Natural killer cell treated with Interleukin-12 subunit alpha and Interleukin-12 subunit beta and Interleukin-15 and Interleukin-18, amount 100 ng/mL, for 72 hours (primary cell): ENCODE measurements around the gene UBN2. TPM values are rescaled to one million over a fixed set of nuclear protein-coding genes. Genes with fewer than 3 reads are reported as not detected.
"Not testable (repeated sequence)": the region's sequence is repeated elsewhere in the genome, so short reads cannot be mapped to it uniquely, and the experiment has no call there.

ENCODE experiments used
- ATAC-seq, 2 donors: fragments of 150-1000 bp; cut with Tn5 transposase in 1 of 2; sonication (Bioruptor Pico), chemical (Tn5 transposase) in 1 of 2; 2 replicates each; pipeline ENCODE4 v1.10.0; 2021
- DNase-seq: peaks from one replicate; pipeline ENCODE4 v3.0.0; 2022; ENCODE audit warnings: low spot score
- H3K27ac Mint-ChIP-seq, 2 donors: 1 replicate in 1 of 2; 2 replicates in 1 of 2; pipeline ENCODE4 v1.8.0; 2022; ENCODE audit warnings: mixed read lengths in 2 of 2, mild to moderate bottlenecking in 1 of 2, moderate library complexity in 1 of 2
- H3K27me3 Mint-ChIP-seq, 2 donors: 1 replicate in 1 of 2; 2 replicates in 1 of 2; pipeline ENCODE4 v1.8.0; 2022; ENCODE audit warnings: mixed read lengths in 2 of 2
- H3K36me3 Mint-ChIP-seq: one replicate; pipeline ENCODE4 v1.8.0; 2022; ENCODE audit warnings: mixed read lengths
- H3K4me1 Mint-ChIP-seq, 2 donors: 1 replicate in 1 of 2; 2 replicates in 1 of 2; pipeline ENCODE4 v1.8.0; 2022; ENCODE audit warnings: low read depth in 2 of 2, mixed read lengths in 2 of 2, mild to moderate bottlenecking in 1 of 2
- H3K4me3 Mint-ChIP-seq: one replicate; pipeline ENCODE4 v1.8.0; 2022; ENCODE audit warnings: mixed read lengths
- H3K9me3 Mint-ChIP-seq: 2 replicates; pipeline ENCODE4 v1.8.0; 2022; ENCODE audit warnings: mixed read lengths
- total RNA-seq, 2 donors: library from RNA; stranded (reverse); gene quantifications; one replicate each; pipeline ENCODE4 v1.2.3, GENCODE V29; 2022

Gene UBN2
- total RNA-seq, 2 donors from 2014 or later: 14.7 to 17.9 TPM

DNA sequence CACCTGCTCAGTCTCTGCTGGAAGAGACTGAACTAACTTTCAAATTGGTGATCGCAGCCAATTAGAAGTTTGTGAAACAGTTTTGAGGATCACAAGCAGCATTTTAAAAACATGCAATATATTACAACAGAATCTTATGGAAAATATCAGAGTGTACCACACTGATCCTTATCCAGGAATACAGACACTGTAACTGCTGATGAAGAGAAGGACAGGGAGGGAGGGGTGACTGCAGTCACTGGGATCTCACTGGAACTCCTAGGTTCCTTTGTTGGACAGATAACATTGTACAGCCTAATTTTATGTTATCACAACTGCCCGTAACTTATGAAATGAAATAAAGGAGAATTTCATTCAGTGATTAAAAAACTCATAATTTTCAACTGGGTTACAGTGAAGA, 6.8 kb upstream of the UBN2 start:
- ATAC-seq (no peak), DNase-seq (no peak)
- Mint-ChIP-seq H3K36me3 (no peaks in the 10 kb centered on the region), H3K9me3 (no peaks in the 10 kb centered on the region), H3K4me3 (no peak overlapping the region), H3K27me3 (peaks cover 8 to 29% of the 10 kb centered on the region in 2 donors), H3K27ac (no peak overlapping the region), H3K4me1 (no peaks in the 10 kb centered on the region)

DNA sequence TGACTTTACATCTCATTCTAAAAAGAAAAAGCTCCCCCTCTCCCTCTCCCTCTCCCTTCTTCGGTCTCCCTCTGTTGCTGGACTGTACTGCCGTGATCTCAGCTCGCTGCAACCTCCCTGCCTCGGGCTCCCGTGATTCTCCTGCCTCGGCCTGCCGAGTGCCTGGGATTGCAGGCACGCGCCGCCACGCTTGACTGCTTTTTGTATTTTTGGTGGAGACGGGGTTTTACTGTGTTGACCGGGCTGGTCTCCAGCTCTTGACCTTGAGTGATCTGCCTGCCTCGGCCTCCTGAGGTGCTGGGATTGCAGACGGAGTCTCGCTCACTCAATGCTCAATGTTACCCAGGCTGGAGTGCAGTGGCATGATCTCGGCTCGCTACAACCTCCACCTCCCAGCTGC, 6.2 kb upstream of the UBN2 start:
- not testable (repeated sequence) for H3K4me1 Mint-ChIP-seq, H3K36me3 Mint-ChIP-seq, H3K9me3 Mint-ChIP-seq, DNase-seq, H3K27ac Mint-ChIP-seq, H3K4me3 Mint-ChIP-seq, ATAC-seq
- peaks cover 6 to 29% of the 10 kb centered on the region in 2 donors for H3K27me3 Mint-ChIP-seq

DNA sequence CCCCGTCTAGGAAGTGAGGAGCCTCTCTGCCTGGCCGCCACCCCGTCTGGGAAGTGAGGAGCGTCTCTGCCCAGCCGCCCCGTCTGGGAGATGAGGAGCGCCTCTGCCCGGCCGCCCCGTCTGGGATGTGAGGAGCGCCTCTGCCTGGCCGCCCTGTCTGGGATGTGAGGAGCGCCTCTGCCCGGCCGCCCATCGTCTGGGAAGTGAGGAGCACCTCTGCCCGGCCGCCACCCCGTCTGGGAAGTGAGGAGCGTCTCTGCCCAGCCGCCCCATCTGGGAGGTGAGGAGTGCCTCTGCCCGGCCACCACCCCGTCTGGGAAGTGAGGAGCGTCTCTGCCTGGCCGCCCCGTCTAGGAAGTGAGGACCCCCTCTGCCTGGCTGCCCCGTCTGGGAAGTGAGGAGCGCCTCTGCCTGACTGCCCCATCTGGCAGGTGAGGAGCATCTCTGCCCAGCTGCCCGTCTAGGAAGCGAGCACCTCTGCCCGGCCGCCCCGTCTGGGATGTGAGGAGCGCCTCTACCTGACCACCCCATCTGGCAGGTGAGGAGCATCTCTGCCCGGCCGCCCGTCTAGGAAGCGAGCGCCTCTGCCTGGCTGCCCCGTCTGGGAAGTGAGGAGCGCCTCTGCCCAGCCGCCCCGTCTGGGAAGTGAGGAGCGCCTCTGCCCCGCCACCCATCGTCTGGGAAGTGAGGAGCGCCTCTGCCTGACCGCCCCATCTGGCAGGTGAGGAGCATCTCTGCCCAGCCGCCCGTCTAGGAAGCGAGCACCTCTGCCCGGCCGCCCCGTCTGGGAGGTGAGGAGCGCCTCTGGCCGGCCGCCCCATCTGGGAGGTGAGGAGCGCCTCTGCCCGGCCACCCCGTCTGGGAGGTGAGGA, 5.5 kb upstream of the UBN2 start:
- not testable (repeated sequence) for DNase-seq, H3K4me1 Mint-ChIP-seq, H3K9me3 Mint-ChIP-seq, H3K27ac Mint-ChIP-seq, H3K36me3 Mint-ChIP-seq, H3K4me3 Mint-ChIP-seq, ATAC-seq
- peaks cover 8 to 30% of the 10 kb centered on the region in 2 donors for H3K27me3 Mint-ChIP-seq

DNA sequence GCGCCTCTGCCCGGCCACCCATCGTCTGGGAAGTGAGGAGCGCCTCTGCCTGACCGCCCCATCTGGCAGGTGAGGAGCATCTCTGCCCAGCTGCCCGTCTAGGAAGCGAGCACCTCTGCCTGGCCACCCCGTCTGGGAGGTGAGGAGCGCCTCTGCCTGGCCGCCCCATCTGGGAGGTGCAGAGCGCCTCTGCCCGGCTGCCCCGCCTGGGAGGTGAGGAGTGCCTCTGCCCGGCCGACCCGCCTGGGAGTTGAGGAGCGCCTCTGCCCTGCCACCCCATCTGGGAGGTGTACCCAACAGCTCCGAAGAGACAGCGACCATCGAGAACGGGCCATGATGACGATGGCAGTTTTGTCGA, 4.9 kb upstream of the UBN2 start:
- H3K27ac Mint-ChIP-seq, DNase-seq, H3K4me1 Mint-ChIP-seq, ATAC-seq, H3K9me3 Mint-ChIP-seq, H3K4me3 Mint-ChIP-seq, H3K36me3 Mint-ChIP-seq: not testable (repeated sequence)
- H3K27me3 Mint-ChIP-seq: peaks cover 8 to 30% of the 10 kb centered on the region in 2 donors

DNA sequence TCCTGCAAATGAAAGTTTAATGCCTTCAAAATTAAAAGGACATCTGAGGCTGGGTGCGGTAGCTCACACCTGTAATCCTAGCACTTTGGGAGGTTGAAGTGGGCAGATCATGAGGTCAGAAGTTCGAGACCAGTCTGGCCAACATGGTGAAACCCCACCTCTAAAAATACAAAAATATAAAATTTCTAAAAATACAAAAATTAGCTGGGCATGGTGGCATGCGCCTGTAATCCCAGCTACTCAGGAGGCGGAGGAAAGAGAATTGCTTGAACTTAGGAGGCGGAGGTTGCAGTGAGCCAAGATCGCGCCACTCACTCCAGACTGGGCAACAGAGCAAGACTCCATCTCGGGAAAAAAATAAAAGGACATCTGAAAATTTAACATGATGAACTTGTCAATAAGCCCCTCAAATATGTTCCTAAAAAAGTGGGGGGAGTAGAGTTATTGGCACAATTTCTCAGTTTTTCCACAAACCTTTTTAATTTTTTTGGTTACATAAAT, 4.0 kb upstream of the UBN2 start:
- peaks cover 11 to 12% of the 10 kb centered on the region in 2 donors for H3K4me1 Mint-ChIP-seq
- H3K36me3 Mint-ChIP-seq, H3K9me3 Mint-ChIP-seq, H3K27ac Mint-ChIP-seq, DNase-seq, H3K4me3 Mint-ChIP-seq, ATAC-seq: not testable (repeated sequence)
- peaks cover 8 to 30% of the 10 kb centered on the region in 2 donors for H3K27me3 Mint-ChIP-seq

DNA sequence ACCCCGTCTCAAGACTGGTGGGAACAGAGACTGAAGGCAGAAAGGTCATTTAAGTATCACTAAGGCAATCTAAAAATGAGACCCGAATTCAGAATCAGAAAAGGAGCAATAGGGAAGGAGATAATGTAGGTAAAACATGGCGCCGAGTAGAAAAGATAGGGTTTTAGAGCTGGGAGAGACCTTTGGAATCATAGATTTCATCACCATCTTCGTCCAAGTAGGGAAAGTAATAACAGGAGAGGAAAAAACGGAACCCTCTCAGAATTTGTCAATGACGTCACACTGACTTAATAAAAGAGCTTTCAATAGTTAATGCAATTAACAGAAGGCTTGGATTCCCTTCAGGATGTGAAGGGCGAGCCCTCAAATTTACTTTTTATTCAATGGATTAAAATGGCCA, 1.0 kb upstream of the UBN2 start:
- Mint-ChIP-seq H3K4me3 (peak overlapping the region; percentile 100), H3K27ac (peak overlapping the region; percentile 96 to 97), H3K36me3 (peaks cover 4% of the 10 kb centered on the region), H3K27me3 (peaks cover 2 to 18% of the 10 kb centered on the region in 2 donors), H3K9me3 (no peaks in the 10 kb centered on the region), H3K4me1 (peaks cover 19 to 22% of the 10 kb centered on the region in 2 donors)
- ATAC-seq (no peak), DNase-seq (no peak)

DNA sequence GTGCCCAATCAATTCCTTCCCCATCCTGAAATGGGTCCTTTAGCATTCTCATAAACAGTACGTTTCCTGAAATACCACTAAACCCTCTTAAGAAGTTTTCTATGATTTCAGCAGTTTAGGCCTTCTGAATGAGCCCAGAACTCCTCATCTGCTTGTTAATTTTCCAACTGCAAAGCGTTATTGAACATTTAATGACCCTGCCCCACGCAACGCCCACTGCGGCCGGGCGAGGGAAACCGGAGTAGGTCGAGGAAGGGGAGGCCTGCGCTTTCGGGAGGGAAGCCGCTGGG, 608 bp upstream of the UBN2 start:
- peak overlapping the region; percentile 96 to 97 for H3K27ac Mint-ChIP-seq

DNA sequence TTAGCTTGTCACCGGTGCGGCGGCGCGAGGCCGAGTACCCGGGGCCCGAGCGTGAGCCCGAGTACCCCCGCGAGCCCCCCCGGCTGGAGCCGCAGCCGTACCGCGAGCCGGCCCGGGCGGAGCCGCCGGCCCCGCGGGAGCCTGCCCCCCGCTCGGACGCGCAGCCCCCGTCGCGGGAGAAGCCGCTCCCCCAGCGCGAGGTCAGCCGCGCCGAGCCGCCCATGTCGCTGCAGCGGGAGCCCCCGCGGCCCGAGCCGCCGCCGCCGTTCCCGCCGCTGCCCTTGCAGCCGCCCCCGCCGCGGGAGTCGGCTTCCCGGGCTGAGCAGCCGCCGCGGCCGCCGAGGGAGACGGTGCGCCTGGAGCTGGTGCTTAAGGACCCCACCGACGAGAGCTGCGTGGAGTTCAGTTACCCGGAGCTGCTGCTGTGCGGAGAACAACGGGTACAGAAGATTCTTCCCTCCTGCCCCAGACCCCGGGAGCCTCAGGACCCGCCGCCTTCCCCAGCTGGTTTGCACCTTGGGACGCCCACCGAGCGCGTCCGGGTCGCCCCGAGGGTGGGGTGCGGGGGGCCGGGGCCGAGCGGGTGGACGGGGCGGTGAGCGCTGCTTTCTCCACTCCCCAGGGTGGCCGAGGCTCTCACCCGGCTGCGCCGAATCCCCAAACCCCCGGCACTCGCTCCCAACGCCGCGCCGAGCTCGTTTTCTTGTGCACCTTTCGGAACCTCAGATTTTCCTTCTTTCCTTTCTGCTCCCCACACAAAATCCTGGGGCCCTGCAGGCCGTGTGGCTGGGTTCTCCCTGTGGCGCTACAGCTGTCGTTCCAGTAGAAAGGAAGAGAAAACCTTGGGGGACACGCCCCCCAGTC, 708 bp downstream of the UBN2 start:
- peaks cover 4% of the 10 kb centered on the region for H3K36me3 Mint-ChIP-seq
- no peaks in the 10 kb centered on the region for H3K9me3 Mint-ChIP-seq
- no peak for DNase-seq

More for the DNA sequence above, 608 bp upstream of the UBN2 start:
- Mint-ChIP-seq H3K9me3 (no peaks in the 10 kb centered on the region), H3K27me3 (peaks cover 2 to 18% of the 10 kb centered on the region in 2 donors), H3K4me3 (peak overlapping the region; percentile 100), H3K4me1 (peaks cover 19 to 22% of the 10 kb centered on the region in 2 donors), H3K36me3 (peaks cover 4% of the 10 kb centered on the region)
- DNase-seq (no peak), ATAC-seq (no peak)

DNA sequence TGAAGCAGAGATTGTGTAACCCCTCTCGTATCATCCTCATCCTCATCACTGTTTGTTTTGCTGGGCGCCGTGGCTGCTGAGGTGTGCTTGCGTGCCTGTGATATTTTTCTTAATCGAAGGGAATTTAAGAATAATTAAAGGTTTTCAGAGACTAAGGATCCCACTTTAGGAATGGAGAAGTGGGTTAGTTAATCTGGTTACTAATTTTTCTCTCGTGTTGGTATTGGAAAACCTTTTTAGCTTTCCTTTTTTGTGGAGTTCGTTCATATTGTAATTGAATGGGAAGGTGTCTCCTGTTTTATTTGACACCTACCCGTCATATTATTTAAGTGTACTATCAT, 1.3 kb downstream of the UBN2 start:
- peak overlapping the region; percentile 89 for H3K4me3 Mint-ChIP-seq
- no peaks in the 10 kb centered on the region for H3K9me3 Mint-ChIP-seq
- DNase-seq (no peak), ATAC-seq (no peak)
- H3K27me3 Mint-ChIP-seq: peaks cover 2 to 16% of the 10 kb centered on the region in 2 donors
- H3K36me3 Mint-ChIP-seq: peaks cover 4% of the 10 kb centered on the region
- peaks cover 19 to 22% of the 10 kb centered on the region in 2 donors for H3K4me1 Mint-ChIP-seq
- peak overlapping the region; percentile 20 to 81 for H3K27ac Mint-ChIP-seq

More for the DNA sequence above, 708 bp downstream of the UBN2 start:
- peak; percentile 53 to 65 for ATAC-seq
- Mint-ChIP-seq H3K4me1 (peaks cover 19 to 22% of the 10 kb centered on the region in 2 donors), H3K27ac (peak overlapping the region; percentile 96 to 97), H3K4me3 (peak overlapping the region; percentile 100), H3K27me3 (peaks cover 2 to 18% of the 10 kb centered on the region in 2 donors)

DNA sequence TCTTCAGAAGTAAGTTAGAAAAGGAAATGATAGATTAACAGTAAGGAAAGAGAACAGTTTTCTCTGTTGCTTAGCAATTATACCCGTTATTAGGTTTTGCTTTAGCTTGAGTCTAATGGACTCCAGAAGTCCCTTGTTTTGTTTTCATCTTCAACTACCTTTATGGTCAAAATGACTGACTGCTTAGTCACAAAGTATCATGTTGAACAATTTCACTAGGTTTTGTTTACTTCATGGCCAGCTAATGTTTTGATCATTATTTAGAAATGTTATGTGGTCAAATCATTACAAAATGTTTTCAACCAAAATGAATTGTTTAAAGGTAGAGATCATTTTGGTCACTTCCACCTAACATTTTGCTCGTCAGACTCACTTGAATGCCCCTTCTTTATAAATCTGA, 1.9 kb downstream of the UBN2 start:
- Mint-ChIP-seq H3K4me3 (peak overlapping the region; percentile 89), H3K4me1 (peaks cover 19 to 22% of the 10 kb centered on the region in 2 donors), H3K27me3 (peaks cover 2 to 10% of the 10 kb centered on the region in 2 donors), H3K36me3 (peaks cover 4% of the 10 kb centered on the region), H3K27ac (peak overlapping the region in 1 of 2 donors; percentile 81), H3K9me3 (no peaks in the 10 kb centered on the region)
- DNase-seq (no peak), ATAC-seq (no peak)

DNA sequence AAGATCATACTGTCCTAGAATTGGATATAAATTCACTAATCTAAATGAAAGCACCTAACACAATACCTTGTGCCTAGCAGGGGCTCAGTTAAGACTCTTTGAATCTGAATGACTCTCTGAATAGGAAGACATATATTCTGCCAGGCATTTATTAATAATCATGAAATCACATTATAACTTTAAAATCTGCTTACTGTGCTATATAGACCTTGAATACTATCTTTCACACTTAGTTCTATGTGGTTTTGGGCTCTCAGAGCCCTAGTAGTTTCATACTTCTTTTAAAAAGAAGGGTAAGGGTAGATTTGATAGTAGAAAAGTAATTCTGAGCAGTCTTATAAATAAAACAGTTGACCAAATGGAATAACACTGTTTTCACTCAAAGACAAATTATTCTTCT, 10.2 kb downstream of the UBN2 start:
- Mint-ChIP-seq H3K4me1 (peaks cover 5 to 6% of the 10 kb centered on the region in 2 donors), H3K36me3 (peaks cover 14% of the 10 kb centered on the region), H3K9me3 (no peaks in the 10 kb centered on the region), H3K27ac (no peak overlapping the region), H3K27me3 (no peaks in the 10 kb centered on the region), H3K4me3 (no peak overlapping the region)
- DNase-seq (no peak), ATAC-seq (no peak)

DNA sequence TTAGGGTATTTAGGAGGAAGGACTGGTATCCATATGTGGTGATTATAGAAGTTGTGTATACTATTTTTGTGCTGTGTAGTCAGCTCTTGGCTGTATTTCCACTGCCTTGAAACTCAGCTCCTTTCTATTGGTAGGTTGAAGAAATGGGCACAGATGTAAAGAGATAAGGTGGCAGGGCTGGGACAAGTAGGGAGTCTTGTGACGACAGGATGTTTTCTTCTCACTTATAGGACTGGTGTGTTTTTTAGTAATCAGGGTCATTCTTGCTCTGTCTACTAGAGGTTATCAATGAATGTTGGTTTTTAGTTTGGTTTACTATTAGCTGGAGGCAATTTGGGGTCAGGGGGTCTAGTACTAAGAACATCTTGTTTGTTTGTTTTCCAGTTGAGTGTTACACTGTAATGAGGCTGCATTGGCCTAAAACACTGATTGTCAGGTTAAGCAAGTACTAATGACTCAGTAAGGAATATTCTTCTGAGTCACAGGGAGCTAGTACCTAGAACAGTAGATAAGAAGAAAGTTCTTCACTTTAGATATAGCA, 11.8 kb downstream of the UBN2 start:
- peaks cover 22% of the 10 kb centered on the region for H3K36me3 Mint-ChIP-seq
- H3K27me3 Mint-ChIP-seq: no peaks in the 10 kb centered on the region
- no peak for DNase-seq
- ATAC-seq: peak; percentile 61 to 86
- peak overlapping the region; percentile 13 for H3K4me3 Mint-ChIP-seq
- H3K27ac Mint-ChIP-seq: no peak overlapping the region
- no peaks in the 10 kb centered on the region for H3K9me3 Mint-ChIP-seq
- peaks cover 6% of the 10 kb centered on the region in 2 donors for H3K4me1 Mint-ChIP-seq

DNA sequence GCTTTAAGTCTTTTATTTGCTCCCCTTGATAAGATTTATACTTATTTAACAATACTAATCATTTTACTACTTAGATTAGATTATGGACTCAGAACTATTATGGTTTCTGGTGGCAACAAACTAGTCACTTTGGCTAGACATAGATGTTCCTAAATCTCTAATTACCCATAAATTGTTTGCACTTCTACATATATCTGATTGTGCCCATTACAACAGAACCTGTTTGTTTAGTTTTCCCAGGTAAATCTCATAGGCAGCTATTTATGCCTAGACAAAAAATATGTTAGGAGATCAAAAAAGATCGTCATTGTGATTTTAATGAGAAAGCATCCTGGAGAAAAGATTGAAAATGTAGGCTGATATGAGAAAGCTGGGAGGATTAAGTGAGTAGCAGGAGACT, 14.4 kb downstream of the UBN2 start:
- peaks cover 8 to 19% of the 10 kb centered on the region in 2 donors for H3K4me1 Mint-ChIP-seq
- no peak overlapping the region for H3K27ac Mint-ChIP-seq
- peaks cover 28% of the 10 kb centered on the region for H3K36me3 Mint-ChIP-seq
- DNase-seq (no peak), ATAC-seq (no peak)
- H3K27me3 Mint-ChIP-seq: no peaks in the 10 kb centered on the region
- no peak overlapping the region for H3K4me3 Mint-ChIP-seq
- no peaks in the 10 kb centered on the region for H3K9me3 Mint-ChIP-seq

DNA sequence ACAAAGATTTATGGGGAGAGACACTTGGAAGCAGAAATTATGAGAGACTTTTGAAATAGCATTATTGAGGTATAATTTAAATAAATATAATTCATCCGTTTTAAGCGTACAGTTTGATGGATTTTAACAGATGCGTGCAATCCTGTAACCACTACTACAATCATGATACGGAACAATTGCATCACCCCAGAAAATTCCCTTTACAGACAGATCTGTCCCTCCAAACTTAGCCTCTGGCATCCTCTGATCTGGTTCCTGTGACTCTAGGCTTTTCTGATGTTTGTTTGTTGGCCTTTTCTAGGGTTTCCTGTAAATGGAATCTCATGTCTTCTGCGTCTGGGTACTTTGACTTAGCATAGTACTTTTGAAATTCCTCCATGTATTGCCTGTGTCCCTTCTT, 15.5 kb downstream of the UBN2 start:
- no peak for ATAC-seq
- peaks cover 29% of the 10 kb centered on the region for H3K36me3 Mint-ChIP-seq
- no peak overlapping the region for H3K27ac Mint-ChIP-seq
- no peaks in the 10 kb centered on the region for H3K27me3 Mint-ChIP-seq
- DNase-seq: no peak
- peaks cover 8 to 19% of the 10 kb centered on the region in 2 donors for H3K4me1 Mint-ChIP-seq
- H3K4me3 Mint-ChIP-seq: no peak overlapping the region
- H3K9me3 Mint-ChIP-seq: no peaks in the 10 kb centered on the region
